Endothelial cell of umbilical vein (primary cell): ENCODE results near the gene ZDHHC11. TPM values are rescaled to one million over a fixed set of nuclear protein-coding genes. Genes with fewer than 3 reads are reported as not detected.
"Not testable (repeated sequence)": the region's sequence is repeated elsewhere in the genome, so short reads cannot be mapped to it uniquely, and the experiment has no call there.

Experiments
- BruUV-seq: library from RNA; stranded (reverse); fragments of 400-500 nt; replicated peaks from 2 replicates; lab custom pipeline; 2021; lab: Mats Ljungman, UMichigan
- CTCF ChIA-PET: fragments of 300-600, 350-600 bp; sonication (Branson Sonifier 250); formaldehyde crosslinking; loops from one replicate; lab custom pipeline; 2021; ENCODE audit warnings: antibody characterized with exemption, inconsistent platforms; lab: Charles Lee
- POLR2A ChIA-PET: fragments of 300-600, 350-600 bp; sonication (Branson Sonifier 250); formaldehyde crosslinking; loops from one replicate; lab custom pipeline; 2021; ENCODE audit warnings: antibody characterized with exemption, inconsistent platforms; lab: Charles Lee
- DNase-seq: peaks from one replicate; pipeline ENCODE4 v3.0.0-alpha.2; 2011; ENCODE audit warnings: low read depth, low spot score
- FAIRE-seq: peaks from 2 replicates; lab custom pipeline; 2011; peaks lifted over from hg19 to GRCh38; lab: Jason Lieb, UNC
- H2AFZ ChIP-seq: 2 replicates; pipeline ENCODE4 v1.6.0; 2012; ENCODE audit warnings: low read depth, low read length, control low read depth, inconsistent platforms
- H3K27ac ChIP-seq: 2 replicates; pipeline ENCODE4 v1.5.1; 2011; ENCODE audit warnings: low read depth, mild to moderate bottlenecking, control low read depth, low read length, moderate library complexity; ENCODE audit not compliant: insufficient read depth
- H3K27me3 ChIP-seq, 2 experiments: 2 replicates each; pipeline versions ENCODE4 v1.6.0 to v1.6.1; 2011; ENCODE audit warnings: low read length in 2 of 2, mixed read lengths in 1 of 2; ENCODE audit not compliant: control insufficient read depth in 2 of 2, insufficient read depth in 2 of 2
- H3K36me3 ChIP-seq, 2 experiments: 2 replicates in 1 of 2; 3 replicates in 1 of 2; pipeline ENCODE4 v1.5.1; 2011; ENCODE audit warnings: low read length in 2 of 2, mild to moderate bottlenecking in 1 of 2, moderate library complexity in 1 of 2; ENCODE audit not compliant: control insufficient read depth in 2 of 2, insufficient read depth in 2 of 2; ENCODE audit errors: extremely low read depth in 1 of 2
- H3K4me1 ChIP-seq: 3 replicates; pipeline ENCODE4 v1.5.1; 2011; ENCODE audit warnings: mild to moderate bottlenecking, low read length; ENCODE audit not compliant: control insufficient read depth, insufficient read depth; ENCODE audit errors: extremely low read depth
- H3K4me2 ChIP-seq: 2 replicates; pipeline ENCODE4 v1.6.1; 2011; ENCODE audit warnings: low read length, control low read depth, mixed read lengths; ENCODE audit not compliant: insufficient read depth
- H3K4me3 ChIP-seq, 3 experiments: fragments of 200-600 bp in 1 of 3; sonication (generic), shearing (Covaris generic) in 1 of 3; replicated peaks in 1 of 3; 2 replicates each; pipeline ENCODE4 v1.5.1; 2011 to 2016; ENCODE audit warnings: control low read depth in 3 of 3, low read length in 3 of 3, mild to moderate bottlenecking in 2 of 3, inconsistent platforms in 1 of 3, low read depth in 1 of 3, moderate library complexity in 1 of 3; ENCODE audit not compliant: insufficient read depth in 1 of 3
- H3K79me2 ChIP-seq: 2 replicates; pipeline ENCODE4 v1.6.0; 2012; ENCODE audit warnings: low read length, inconsistent platforms; ENCODE audit not compliant: control insufficient read depth, insufficient read depth
- H3K9ac ChIP-seq: replicated peaks from 2 replicates; pipeline ENCODE3; 2011; ENCODE audit warnings: low read length, control low read depth; ENCODE audit not compliant: insufficient read depth; ENCODE audit errors: extremely low read depth
- H3K9me1 ChIP-seq: replicated peaks from 3 replicates; pipeline ENCODE4 v1.6.0; 2011; ENCODE audit warnings: mild to moderate bottlenecking, low read length; ENCODE audit not compliant: control insufficient read depth, insufficient read depth; ENCODE audit errors: extremely low read depth
- H3K9me3 ChIP-seq: replicated peaks from 2 replicates; pipeline ENCODE4 v1.5.1; 2012; ENCODE audit warnings: low read length, inconsistent platforms; ENCODE audit not compliant: control insufficient read depth, insufficient read depth
- H4K20me1 ChIP-seq: replicated peaks from 2 replicates; pipeline ENCODE3; 2011; ENCODE audit warnings: mild to moderate bottlenecking, low read length; ENCODE audit not compliant: control insufficient read depth, insufficient read depth; ENCODE audit errors: extremely low read depth
- dilution Hi-C: fragments of 300-500 bp; cut with MboI; formaldehyde crosslinking; loops from one replicate; pipeline ENCODE4 v1.15.0; 2019; ENCODE audit warnings: low sequenced_read_pairs; ENCODE audit not compliant: extremely low pct_ligation_motif_present
- intact Hi-C: fragments of 100-400 bp; cut with micrococcal nuclease; formaldehyde crosslinking; loops from one replicate; pipeline ENCODE4 v1.10.0; 2022
- polyA plus RNA-seq, 4 experiments: library from polyadenylated mRNA; depleted of rRNA in 3 of 4; stranded (reverse) in 3 of 4; unstranded in 1 of 4; fragments of >200 nt; gene quantifications; 2 replicates each; pipeline versions ENCODE4 v1.2.1 to v1.2.3, GENCODE V29; 2011 to 2012; ENCODE audit warnings: missing spikeins in 1 of 4
- total RNA-seq: library from RNA; stranded (reverse); gene quantifications from 2 replicates; pipeline ENCODE4 v1.2.3, GENCODE V29; 2021

Gene ZDHHC11
- total and polyA plus RNA-seq, 2 donors (not counting 3 experiments of a cell fraction or from before 2014, with no cell fraction given): 0.35 to 4.4 TPM

DNA sequence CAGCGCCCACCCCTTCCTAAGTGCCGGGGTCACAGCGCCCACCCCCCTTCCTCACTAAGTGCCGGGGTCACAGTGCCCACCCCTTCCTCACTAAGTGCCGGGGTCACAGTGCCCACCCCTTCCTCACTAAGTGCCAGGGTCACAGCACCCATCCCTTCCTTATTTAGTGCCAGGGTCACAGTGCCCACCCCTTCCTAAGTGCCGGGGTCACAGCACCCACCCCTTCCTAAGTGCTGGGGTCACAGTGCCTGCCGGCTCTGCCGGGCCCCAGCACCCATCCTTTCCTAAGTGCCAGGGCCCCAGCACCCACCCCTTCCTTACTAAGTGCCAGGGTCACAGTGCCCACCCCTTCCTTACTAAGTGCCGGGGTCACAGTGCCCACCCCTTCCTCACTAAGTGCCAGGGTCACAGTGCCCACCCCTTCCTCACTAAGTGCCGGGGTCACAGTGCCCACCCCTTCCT is 9.8 kb downstream of the ZDHHC11 start:
- H3K9ac ChIP-seq, dilution Hi-C loops, H3K79me2 ChIP-seq, H3K27ac ChIP-seq, H3K4me1 ChIP-seq, H3K9me3 ChIP-seq, H3K4me3 ChIP-seq, H4K20me1 ChIP-seq, H3K4me2 ChIP-seq, FAIRE-seq, BruUV-seq, DNase-seq, H3K27me3 ChIP-seq, POLR2A ChIA-PET, H3K36me3 ChIP-seq, CTCF ChIA-PET, H3K9me1 ChIP-seq, H2AFZ ChIP-seq, intact Hi-C loops: not testable (repeated sequence)

DNA sequence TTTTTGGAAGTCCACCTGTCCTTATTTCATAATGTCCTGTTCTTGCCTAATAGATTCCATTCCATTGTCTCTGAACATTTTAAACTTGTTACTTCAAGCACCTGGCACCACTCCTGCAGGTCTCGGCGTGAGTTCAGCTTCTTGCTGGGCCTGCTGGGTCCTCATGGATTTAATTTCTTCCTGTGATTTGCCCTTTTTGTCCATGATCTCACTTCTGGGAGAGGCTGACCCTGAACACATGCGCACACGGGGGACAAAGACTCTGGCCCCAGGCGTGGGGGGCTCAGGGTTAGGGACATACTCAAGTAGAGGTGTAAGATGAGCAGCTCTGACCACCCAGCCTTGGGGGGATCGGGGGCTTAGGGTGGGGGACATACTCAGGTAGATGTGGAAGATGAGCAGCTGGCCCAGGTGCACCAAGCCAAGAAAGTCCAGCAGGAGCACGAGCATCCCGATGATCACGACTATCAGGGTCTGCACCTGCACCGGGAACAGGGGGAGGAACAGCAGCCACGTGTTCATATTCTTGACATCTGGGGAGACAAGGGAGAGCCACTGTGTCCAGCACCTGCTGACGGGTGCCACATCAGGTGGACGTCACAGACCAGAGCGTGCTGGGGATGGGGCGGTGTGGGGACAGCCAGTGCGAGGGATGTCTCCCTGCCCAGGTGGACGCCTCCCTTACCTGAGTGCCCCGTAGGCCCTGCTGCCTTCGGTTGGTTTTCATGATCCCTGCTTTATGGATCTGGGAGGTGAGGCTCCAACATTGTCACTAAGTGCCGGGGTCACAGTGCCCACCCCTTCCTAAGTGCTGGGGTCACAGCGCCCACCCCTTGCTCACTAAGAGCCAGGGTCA is 10.4 kb downstream of the ZDHHC11 start:
- DNase-seq, CTCF ChIA-PET, H3K4me1 ChIP-seq, POLR2A ChIA-PET, H3K27ac ChIP-seq, H3K79me2 ChIP-seq, dilution Hi-C loops, H3K4me2 ChIP-seq, H3K9ac ChIP-seq, H4K20me1 ChIP-seq, H3K36me3 ChIP-seq, H3K9me1 ChIP-seq, H3K9me3 ChIP-seq, H3K27me3 ChIP-seq, intact Hi-C loops, BruUV-seq, H2AFZ ChIP-seq, H3K4me3 ChIP-seq, FAIRE-seq: not testable (repeated sequence)

- intact Hi-C loops, dilution Hi-C loops, H3K4me2 ChIP-seq, H3K4me3 ChIP-seq, POLR2A ChIA-PET, H4K20me1 ChIP-seq, H2AFZ ChIP-seq, H3K9me3 ChIP-seq, H3K79me2 ChIP-seq, FAIRE-seq, H3K27me3 ChIP-seq, H3K36me3 ChIP-seq, H3K9ac ChIP-seq, BruUV-seq, DNase-seq, H3K4me1 ChIP-seq, H3K9me1 ChIP-seq, CTCF ChIA-PET, H3K27ac ChIP-seq: not testable (repeated sequence)
These were observed 12.3 kb downstream of the ZDHHC11 start for GRCh38 chr5:838431-838851.

DNA sequence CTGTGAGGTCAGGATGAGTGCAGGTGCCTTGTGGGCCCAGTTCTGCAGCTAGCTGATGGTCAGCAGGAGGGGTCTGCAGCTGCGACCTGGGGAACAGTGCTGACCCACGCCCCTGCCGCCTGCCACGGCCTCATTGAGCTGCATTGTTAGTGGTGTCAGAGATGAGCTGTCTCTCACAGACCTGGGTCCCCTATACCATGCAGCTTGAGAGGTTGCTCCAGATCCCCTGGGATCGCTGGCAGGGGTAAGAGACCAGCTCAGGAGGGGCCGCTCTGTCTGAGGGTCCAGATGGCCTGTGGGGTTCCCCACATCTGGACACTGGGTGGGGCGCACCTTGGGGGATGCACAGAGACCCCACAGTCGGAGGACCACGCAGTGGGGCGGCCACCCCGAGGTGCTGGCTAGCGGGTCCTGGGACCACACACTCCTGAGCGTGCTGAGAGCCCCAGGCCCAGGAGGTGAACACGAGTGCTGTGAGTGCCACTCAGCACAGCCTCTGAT is 13.1 kb downstream of the ZDHHC11 start:
- FAIRE-seq, CTCF ChIA-PET, H3K4me3 ChIP-seq, BruUV-seq, H3K36me3 ChIP-seq, H3K4me2 ChIP-seq, DNase-seq, dilution Hi-C loops, H3K9ac ChIP-seq, H3K9me1 ChIP-seq, H2AFZ ChIP-seq, H3K27me3 ChIP-seq, H3K9me3 ChIP-seq, intact Hi-C loops, H3K79me2 ChIP-seq, H4K20me1 ChIP-seq, H3K4me1 ChIP-seq, POLR2A ChIA-PET, H3K27ac ChIP-seq: not testable (repeated sequence)
